ENCODE results near the gene RPRD2. TPM values are rescaled to one million over a fixed set of nuclear protein-coding genes. Genes with fewer than 3 reads are reported as not detected.

RPRD2 gene
- total and polyA plus RNA-seq, 9 of the 15 experiments (the other 6 are each of a cell fraction or from before 2014, with no cell fraction given) = 1.5 to 21.6 (median 7.7) TPM

GRCh38 chr1:150486966-150487762, 123.2 kb downstream of the RPRD2 start, which contains the start of gene TARS2 (continued):
- TF ChIP-seq ARID3B (CRISPR knock-in tag; IDR thresholded peaks at IDR 0.05; ENCODE audit: borderline replicate concordance) = no peak
- no peak for TF ChIP-seq RFX7 (CRISPR knock-in tag; IDR thresholded peaks at IDR 0.05)
- peak; percentile 10; the same call in 1 of the 2 replicates for TF ChIP-seq TEAD2 (tag; IDR thresholded peaks at IDR 0.05)
- TF ChIP-seq MCM7 (IDR thresholded peaks at IDR 0.05) = no peak
- no peak for TF ChIP-seq TSC22D4 (tag; IDR thresholded peaks at IDR 0.05)
- TF ChIP-seq, protein P1, sequence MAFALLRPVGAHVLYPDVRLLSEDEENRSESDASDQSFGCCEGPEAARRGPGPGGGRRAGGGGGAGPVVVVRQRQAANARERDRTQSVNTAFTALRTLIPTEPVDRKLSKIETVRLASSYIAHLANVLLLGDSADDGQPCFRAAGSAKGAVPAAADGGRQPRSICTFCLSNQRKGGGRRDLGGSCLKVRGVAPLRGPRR (CRISPR knock-in tag; IDR thresholded peaks at IDR 0.05) = no peak
- no peak for TF ChIP-seq JUNB (CRISPR knock-in tag; conservative IDR thresholded peaks at IDR 0.05)
- peak in 1 of 2 experiments; percentile 97; a peak in 1 of 3 replicates for TF ChIP-seq CBX3 (IDR thresholded peaks at IDR 0.05; ENCODE audit: borderline replicate concordance in 1 of 2, low read length in 2 of 2)
- TF ChIP-seq, protein P2, sequence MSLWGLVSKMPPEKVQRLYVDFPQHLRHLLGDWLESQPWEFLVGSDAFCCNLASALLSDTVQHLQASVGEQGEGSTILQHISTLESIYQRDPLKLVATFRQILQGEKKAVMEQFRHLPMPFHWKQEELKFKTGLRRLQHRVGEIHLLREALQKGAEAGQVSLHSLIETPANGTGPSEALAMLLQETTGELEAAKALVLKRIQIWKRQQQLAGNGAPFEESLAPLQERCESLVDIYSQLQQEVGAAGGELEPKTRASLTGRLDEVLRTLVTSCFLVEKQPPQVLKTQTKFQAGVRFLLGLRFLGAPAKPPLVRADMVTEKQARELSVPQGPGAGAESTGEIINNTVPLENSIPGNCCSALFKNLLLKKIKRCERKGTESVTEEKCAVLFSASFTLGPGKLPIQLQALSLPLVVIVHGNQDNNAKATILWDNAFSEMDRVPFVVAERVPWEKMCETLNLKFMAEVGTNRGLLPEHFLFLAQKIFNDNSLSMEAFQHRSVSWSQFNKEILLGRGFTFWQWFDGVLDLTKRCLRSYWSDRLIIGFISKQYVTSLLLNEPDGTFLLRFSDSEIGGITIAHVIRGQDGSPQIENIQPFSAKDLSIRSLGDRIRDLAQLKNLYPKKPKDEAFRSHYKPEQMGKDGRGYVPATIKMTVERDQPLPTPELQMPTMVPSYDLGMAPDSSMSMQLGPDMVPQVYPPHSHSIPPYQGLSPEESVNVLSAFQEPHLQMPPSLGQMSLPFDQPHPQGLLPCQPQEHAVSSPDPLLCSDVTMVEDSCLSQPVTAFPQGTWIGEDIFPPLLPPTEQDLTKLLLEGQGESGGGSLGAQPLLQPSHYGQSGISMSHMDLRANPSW (CRISPR knock-in tag; IDR thresholded peaks at IDR 0.05) = no peak
- no peak for TF ChIP-seq ZNF253 (CRISPR knock-in tag; conservative IDR thresholded peaks at IDR 0.05)
- peak; percentile 20 for TF ChIP-seq ZFP36 (IDR thresholded peaks at IDR 0.05; ENCODE audit: low read depth, low read length, partially characterized antibody)
- no peak for TF ChIP-seq WHSC1 (IDR thresholded peaks at IDR 0.05; ENCODE audit: low read length)
- TF ChIP-seq, protein P3, sequence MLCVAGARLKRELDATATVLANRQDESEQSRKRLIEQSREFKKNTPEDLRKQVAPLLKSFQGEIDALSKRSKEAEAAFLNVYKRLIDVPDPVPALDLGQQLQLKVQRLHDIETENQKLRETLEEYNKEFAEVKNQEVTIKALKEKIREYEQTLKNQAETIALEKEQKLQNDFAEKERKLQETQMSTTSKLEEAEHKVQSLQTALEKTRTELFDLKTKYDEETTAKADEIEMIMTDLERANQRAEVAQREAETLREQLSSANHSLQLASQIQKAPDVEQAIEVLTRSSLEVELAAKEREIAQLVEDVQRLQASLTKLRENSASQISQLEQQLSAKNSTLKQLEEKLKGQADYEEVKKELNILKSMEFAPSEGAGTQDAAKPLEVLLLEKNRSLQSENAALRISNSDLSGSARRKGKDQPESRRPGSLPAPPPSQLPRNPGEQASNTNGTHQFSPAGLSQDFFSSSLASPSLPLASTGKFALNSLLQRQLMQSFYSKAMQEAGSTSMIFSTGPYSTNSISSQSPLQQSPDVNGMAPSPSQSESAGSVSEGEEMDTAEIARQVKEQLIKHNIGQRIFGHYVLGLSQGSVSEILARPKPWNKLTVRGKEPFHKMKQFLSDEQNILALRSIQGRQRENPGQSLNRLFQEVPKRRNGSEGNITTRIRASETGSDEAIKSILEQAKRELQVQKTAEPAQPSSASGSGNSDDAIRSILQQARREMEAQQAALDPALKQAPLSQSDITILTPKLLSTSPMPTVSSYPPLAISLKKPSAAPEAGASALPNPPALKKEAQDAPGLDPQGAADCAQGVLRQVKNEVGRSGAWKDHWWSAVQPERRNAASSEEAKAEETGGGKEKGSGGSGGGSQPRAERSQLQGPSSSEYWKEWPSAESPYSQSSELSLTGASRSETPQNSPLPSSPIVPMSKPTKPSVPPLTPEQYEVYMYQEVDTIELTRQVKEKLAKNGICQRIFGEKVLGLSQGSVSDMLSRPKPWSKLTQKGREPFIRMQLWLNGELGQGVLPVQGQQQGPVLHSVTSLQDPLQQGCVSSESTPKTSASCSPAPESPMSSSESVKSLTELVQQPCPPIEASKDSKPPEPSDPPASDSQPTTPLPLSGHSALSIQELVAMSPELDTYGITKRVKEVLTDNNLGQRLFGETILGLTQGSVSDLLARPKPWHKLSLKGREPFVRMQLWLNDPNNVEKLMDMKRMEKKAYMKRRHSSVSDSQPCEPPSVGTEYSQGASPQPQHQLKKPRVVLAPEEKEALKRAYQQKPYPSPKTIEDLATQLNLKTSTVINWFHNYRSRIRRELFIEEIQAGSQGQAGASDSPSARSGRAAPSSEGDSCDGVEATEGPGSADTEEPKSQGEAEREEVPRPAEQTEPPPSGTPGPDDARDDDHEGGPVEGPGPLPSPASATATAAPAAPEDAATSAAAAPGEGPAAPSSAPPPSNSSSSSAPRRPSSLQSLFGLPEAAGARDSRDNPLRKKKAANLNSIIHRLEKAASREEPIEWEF (CRISPR knock-in tag; IDR thresholded peaks at IDR 0.05) = no peak
- TF ChIP-seq STAG1 (CRISPR knock-in tag; IDR thresholded peaks at IDR 0.05; ENCODE audit: borderline replicate concordance) = no peak
- TF ChIP-seq CHD1 (IDR thresholded peaks at IDR 0.05; ENCODE audit: low read length) = no peak
- TF ChIP-seq FUS (optimal IDR thresholded peaks at IDR 0.05; ENCODE audit: low read depth, low read length) = no peak
- TF ChIP-seq CREBBP (IDR thresholded peaks at IDR 0.05; ENCODE audit: low read depth, low read length) = no peak
- no peak for TF ChIP-seq ZNF347 (CRISPR knock-in tag; IDR thresholded peaks at IDR 0.05; ENCODE audit: low read depth)
- TF ChIP-seq ESRRA (IDR thresholded peaks at IDR 0.05; ENCODE audit: borderline replicate concordance, low read depth) = peak; percentile 82; the same call in 1 of the 2 replicates
